ENCODE measurements around the gene TSR3.

Gene TSR3

GRCh38 chr16:1338855-1339675 is 12.6 kb downstream of the TSR3 start:
- Mint-ChIP-seq H3K27me3 (peaks cover 8% of the 10 kb centered on the region), H3K4me3 (no peak overlapping the region), H3K9me3 (no peaks in the 10 kb centered on the region), H3K4me1 (ENCODE audit: low read depth) (peaks cover 22% of the 10 kb centered on the region), H3K27ac (no peak overlapping the region), H3K36me3 (ENCODE audit: low read depth) (no peaks in the 10 kb centered on the region)

DNA sequence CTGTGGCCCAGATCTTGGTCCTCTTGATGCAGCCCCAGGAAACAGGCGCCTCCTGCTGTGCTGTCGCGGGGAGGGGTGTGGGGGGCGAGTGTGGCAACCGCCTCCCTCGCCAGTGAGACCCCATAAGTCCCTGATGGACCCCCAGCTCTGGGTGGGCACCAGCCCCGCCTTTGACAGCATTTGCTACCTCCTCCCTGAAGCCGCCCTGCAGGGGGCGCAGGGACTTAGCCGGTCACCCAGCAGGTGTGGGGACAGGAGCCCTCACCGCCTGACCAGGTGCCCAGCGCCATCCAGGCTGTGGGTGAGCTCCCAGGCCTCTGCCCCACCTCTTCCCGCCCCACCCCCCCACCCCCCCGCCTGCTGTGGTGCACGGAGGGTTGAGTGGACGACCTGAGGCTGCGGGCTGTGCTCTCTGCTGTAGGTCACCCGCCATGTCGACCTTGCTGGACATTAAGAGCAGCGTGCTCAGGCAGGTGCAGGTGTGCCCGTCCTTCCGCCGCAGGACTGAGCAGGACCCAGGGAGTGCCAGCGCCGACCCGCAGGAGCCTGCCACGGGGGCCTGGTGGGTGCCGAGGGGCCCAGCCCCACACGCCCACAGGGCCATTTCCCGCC is 13.5 kb downstream of the TSR3 start:
- H3K27ac Mint-ChIP-seq = no peak overlapping the region
- peaks cover 8% of the 10 kb centered on the region for H3K27me3 Mint-ChIP-seq
- H3K4me3 Mint-ChIP-seq = no peak overlapping the region
- H3K4me1 Mint-ChIP-seq (ENCODE audit: low read depth) = peaks cover 16% of the 10 kb centered on the region
- no peaks in the 10 kb centered on the region for H3K9me3 Mint-ChIP-seq
- H3K36me3 Mint-ChIP-seq (ENCODE audit: low read depth) = no peaks in the 10 kb centered on the region

DNA sequence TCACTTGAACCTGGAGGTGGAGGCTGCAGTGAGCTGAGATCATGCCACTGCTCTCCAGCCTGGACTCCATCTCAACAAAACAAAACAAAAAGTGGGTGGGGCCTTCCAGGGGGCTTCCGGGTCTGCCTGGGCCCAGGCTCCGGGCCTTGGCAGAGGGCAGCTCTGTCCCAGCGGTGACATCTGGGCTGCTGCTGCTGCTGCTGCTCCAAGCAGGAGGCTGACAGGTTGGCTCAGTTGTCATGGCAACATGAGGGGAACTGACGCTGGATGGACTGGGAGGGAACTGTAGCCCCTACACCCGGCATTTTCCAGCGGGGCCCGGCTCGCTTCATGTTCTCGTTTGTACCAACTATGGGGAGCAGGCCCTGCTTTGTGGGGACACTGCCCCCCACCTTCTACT is 14.2 kb downstream of the TSR3 start:
- H3K36me3 Mint-ChIP-seq (ENCODE audit: low read depth) = no peaks in the 10 kb centered on the region
- H3K27me3 Mint-ChIP-seq = peaks cover 12% of the 10 kb centered on the region
- no peaks in the 10 kb centered on the region for H3K9me3 Mint-ChIP-seq
- H3K27ac Mint-ChIP-seq = no peak overlapping the region
- H3K4me1 Mint-ChIP-seq (ENCODE audit: low read depth) = peaks cover 12% of the 10 kb centered on the region
- H3K4me3 Mint-ChIP-seq = no peak overlapping the region

GRCh38 chr16:1336619-1337018 is 15.1 kb downstream of the TSR3 start:
- Mint-ChIP-seq H3K4me3 (no peak overlapping the region), H3K9me3 (no peaks in the 10 kb centered on the region), H3K27ac (no peak overlapping the region), H3K4me1 (ENCODE audit: low read depth) (peaks cover 10% of the 10 kb centered on the region), H3K27me3 (peaks cover 18% of the 10 kb centered on the region), H3K36me3 (ENCODE audit: low read depth) (no peaks in the 10 kb centered on the region)

- H3K27me3 Mint-ChIP-seq = peaks cover 22% of the 10 kb centered on the region
- no peaks in the 10 kb centered on the region for H3K9me3 Mint-ChIP-seq
- no peak overlapping the region for H3K27ac Mint-ChIP-seq
- no peaks in the 10 kb centered on the region for H3K36me3 Mint-ChIP-seq (ENCODE audit: low read depth)
- peaks cover 14% of the 10 kb centered on the region for H3K4me1 Mint-ChIP-seq (ENCODE audit: low read depth)
- no peak overlapping the region for H3K4me3 Mint-ChIP-seq
Observed at GRCh38 chr16:1335996-1336395, 15.7 kb downstream of the TSR3 start.

DNA sequence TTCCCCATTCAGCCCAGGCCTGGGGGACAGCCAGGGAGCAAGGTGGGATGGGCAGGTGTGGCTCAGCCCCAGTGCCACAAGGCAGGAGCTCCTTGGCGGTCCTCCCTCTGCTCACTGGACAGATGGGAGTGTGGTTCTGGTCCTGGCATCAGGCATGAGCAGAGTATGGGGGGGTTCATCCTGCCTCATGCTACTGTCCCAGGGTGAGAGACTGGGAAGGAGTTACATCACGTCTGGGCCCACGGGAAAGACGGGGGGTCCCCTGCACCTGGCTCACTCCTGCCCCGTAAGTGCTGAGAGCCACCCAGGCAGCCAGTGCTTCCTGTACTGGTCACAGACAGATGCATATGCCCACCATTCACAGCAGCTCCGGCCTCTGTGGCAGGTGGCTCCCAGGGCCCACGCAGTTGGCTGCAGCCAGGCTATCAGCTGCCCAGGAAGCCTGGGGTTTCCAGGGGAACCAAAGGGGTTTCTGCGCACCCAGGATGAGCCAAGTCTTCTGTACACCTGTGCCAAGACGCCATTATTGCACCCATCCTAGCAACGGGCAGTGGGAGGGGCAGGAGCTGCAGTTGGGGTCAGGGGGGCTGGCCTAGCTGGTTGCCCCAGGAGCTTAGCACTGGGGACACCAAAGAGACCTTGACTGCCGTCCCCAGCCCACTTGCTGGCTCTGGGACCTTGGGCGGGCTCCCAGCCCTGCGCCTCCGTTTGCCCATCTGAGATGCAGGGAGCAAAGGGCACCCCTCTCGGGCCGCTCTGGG is 16.3 kb downstream of the TSR3 start:
- Mint-ChIP-seq H3K27me3 (peaks cover 22% of the 10 kb centered on the region), H3K9me3 (no peaks in the 10 kb centered on the region), H3K36me3 (ENCODE audit: low read depth) (no peaks in the 10 kb centered on the region), H3K4me3 (no peak overlapping the region), H3K27ac (no peak overlapping the region), H3K4me1 (ENCODE audit: low read depth) (peaks cover 14% of the 10 kb centered on the region)

- H3K4me3 Mint-ChIP-seq = no peak overlapping the region
- no peaks in the 10 kb centered on the region for H3K36me3 Mint-ChIP-seq (ENCODE audit: low read depth)
- peaks cover 14% of the 10 kb centered on the region for H3K4me1 Mint-ChIP-seq (ENCODE audit: low read depth)
- H3K27ac Mint-ChIP-seq = no peak overlapping the region
- H3K27me3 Mint-ChIP-seq = peaks cover 22% of the 10 kb centered on the region
- no peaks in the 10 kb centered on the region for H3K9me3 Mint-ChIP-seq
Observed at GRCh38 chr16:1334739-1335138, 16.9 kb downstream of the TSR3 start.

DNA sequence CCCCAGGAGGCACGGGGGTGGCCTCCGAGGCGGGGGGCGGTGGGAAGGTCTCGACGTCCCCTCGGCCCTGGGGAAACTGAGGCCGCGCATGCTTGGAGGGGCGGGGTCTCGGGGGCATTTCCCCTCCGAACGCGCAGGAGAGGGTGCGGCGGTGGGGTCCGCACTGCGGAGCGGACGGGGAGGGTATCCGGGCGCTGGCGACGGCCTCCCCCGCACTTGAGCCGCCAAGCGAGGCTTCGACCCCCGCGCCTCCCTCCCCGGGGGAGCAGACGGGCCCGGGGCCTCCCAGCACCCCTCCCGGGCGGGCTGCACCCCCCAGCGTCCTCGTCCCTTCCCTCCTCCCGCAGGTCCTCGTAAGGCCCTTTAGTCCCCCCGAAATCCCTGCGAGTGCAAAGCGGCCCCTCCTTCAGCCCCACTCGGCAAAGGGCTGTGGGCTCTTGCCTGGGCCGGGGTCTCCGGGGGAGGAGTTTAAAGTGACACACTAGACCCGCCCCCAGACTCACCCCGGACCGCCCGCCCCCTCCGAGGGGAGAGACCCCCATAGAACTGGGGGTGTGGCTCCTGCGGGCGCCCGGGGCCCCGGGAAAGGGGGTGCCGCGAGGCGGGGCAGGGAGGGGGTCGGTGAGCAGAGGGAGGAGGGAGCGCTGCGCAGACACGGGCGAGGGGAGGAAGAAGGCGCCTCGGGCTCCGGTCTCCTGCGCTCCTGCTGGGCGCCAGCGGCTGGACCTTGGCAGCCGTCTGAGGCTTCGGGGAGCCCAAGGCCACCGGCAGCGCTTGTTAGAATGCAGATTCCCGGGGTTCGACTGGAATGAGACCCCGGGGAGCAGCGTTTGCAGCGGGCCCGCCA is 17.6 kb downstream of the TSR3 start:
- Mint-ChIP-seq H3K27ac (no peak overlapping the region), H3K36me3 (ENCODE audit: low read depth) (no peaks in the 10 kb centered on the region), H3K9me3 (no peaks in the 10 kb centered on the region), H3K27me3 (peaks cover 22% of the 10 kb centered on the region), H3K4me1 (ENCODE audit: low read depth) (peaks cover 14% of the 10 kb centered on the region), H3K4me3 (no peak overlapping the region)

GRCh38 chr16:1333149-1333812 is 18.4 kb downstream of the TSR3 start, which contains the start of gene BAIAP3:
Gene BAIAP3, plus strand, starts transcription at chr16:1333645. Its CDS starts 4,905 bp downstream, at chr16:1338550.
- peaks cover 22% of the 10 kb centered on the region for H3K27me3 Mint-ChIP-seq
- H3K36me3 Mint-ChIP-seq (ENCODE audit: low read depth) = no peaks in the 10 kb centered on the region
- peak within 1 kb of the TSS; percentile 61 for H3K4me3 Mint-ChIP-seq
- peaks cover 14% of the 10 kb centered on the region for H3K4me1 Mint-ChIP-seq (ENCODE audit: low read depth)
- H3K9me3 Mint-ChIP-seq = no peaks in the 10 kb centered on the region
- H3K27ac Mint-ChIP-seq = no peak within 1 kb of the TSS

- no peaks in the 10 kb centered on the region for H3K9me3 Mint-ChIP-seq
- H3K27me3 Mint-ChIP-seq = peaks cover 22% of the 10 kb centered on the region
- H3K27ac Mint-ChIP-seq = no peak overlapping the region
Observed at GRCh38 chr16:1332618-1333148, 19.0 kb downstream of the TSR3 start.

GRCh38 chr16:1331712-1332617 is 19.7 kb downstream of the TSR3 start:
- Mint-ChIP-seq H3K9me3 (no peaks in the 10 kb centered on the region), H3K36me3 (ENCODE audit: low read depth) (no peaks in the 10 kb centered on the region), H3K27me3 (peaks cover 22% of the 10 kb centered on the region), H3K4me1 (ENCODE audit: low read depth) (peaks cover 14% of the 10 kb centered on the region), H3K27ac (no peak overlapping the region), H3K4me3 (peak overlapping the region; percentile 61)

More at GRCh38 chr16:1332618-1333148, 19.0 kb downstream of the TSR3 start:
- H3K4me1 Mint-ChIP-seq (ENCODE audit: low read depth) = peaks cover 14% of the 10 kb centered on the region
- H3K4me3 Mint-ChIP-seq = peak overlapping the region; percentile 61
- no peaks in the 10 kb centered on the region for H3K36me3 Mint-ChIP-seq (ENCODE audit: low read depth)

DNA sequence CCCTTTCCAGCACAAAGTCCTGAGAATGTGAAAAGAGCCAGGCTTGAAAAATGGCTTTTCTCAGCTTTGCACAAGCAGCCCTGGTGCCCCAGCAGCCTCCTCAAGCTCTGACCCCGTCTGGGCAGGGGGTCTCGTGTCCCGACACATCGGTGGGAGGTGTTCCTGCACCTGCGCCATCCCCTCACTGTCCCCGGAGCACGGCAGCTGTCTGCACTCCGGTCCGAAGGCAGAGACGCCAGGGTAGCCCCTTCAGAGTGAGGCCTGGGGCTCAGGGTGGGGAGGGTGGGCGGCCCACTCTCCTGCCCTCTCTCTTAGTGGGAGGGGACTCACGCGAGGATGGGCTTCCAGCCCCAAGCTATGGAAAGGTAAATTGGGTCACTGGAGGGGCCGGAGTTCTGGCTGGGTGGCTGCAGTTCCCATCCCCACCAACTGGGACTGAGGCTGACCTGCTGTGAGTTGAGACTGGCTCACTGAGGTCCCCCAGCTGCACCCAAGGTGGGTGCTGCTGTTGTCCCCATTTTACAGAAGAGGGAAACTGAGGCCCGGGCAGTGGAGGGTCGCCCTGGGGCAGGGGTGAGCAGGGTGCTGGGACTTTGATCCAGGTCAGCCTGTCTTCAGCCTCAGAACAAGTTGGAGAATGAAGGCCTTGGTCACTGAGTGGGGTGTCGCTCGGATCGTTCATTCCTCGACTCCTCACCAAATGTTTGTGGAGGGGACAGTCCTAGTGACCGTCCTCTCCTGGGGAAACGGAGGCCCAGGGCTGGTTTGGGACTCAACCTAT is 20.6 kb downstream of the TSR3 start:
- no peaks in the 10 kb centered on the region for H3K9me3 Mint-ChIP-seq
- no peak overlapping the region for H3K27ac Mint-ChIP-seq
- peak overlapping the region; percentile 7 for H3K4me3 Mint-ChIP-seq
- peaks cover 14% of the 10 kb centered on the region for H3K4me1 Mint-ChIP-seq (ENCODE audit: low read depth)
- peaks cover 4% of the 10 kb centered on the region for H3K36me3 Mint-ChIP-seq (ENCODE audit: low read depth)
- H3K27me3 Mint-ChIP-seq = peaks cover 22% of the 10 kb centered on the region
